K562 (cell line): Measurements from ENCODE around the gene YBX3.

Experiments
- ATF2 ChIP-seq: sonication (generic); formaldehyde crosslinking; IDR thresholded peaks from 2 replicates; pipeline ENCODE4 v1.8.1; 2022; ENCODE audit warnings: missing genetic modification reagents
- BRF1 ChIP-seq: IDR thresholded peaks from 3 replicates; pipeline ENCODE4 v1.6.1; 2011; ENCODE audit warnings: borderline replicate concordance, mild to moderate bottlenecking; ENCODE audit not compliant: insufficient read length; ENCODE audit errors: extremely low read depth
- CTCF ChIP-seq, 3 experiments: IDR thresholded peaks in 2 of 3; conservative IDR thresholded peaks in 1 of 3; 2 replicates each; pipeline ENCODE4 v1.5.1; 2011 to 2012; ENCODE audit warnings: low read length in 3 of 3, mild to moderate bottlenecking in 3 of 3, control low read depth in 2 of 3, improper control_type of control experiment in 1 of 3, inconsistent platforms in 1 of 3, low read depth in 1 of 3, mixed read lengths in 1 of 3, moderate library complexity in 1 of 3; ENCODE audit not compliant: insufficient read depth in 2 of 3
- FOXA1 ChIP-seq: fragments of 450-650 bp; IDR thresholded peaks from 2 replicates; pipeline ENCODE4 v1.6.1; 2016; ENCODE audit warnings: mild to moderate bottlenecking, borderline replicate concordance
- GABPB2 ChIP-seq: fragments of 250-450 bp; sonication (Bioruptor Pico); conservative IDR thresholded peaks from 2 replicates; pipeline ENCODE4 v1.5.1; 2021; ENCODE audit warnings: mild to moderate bottlenecking
- HDAC6 ChIP-seq: IDR thresholded peaks from 2 replicates; pipeline ENCODE4 v1.6.1; 2012; ENCODE audit warnings: low read depth, mild to moderate bottlenecking, control low read depth, inconsistent platforms, low read length, moderate library complexity
- NR2C2 ChIP-seq, 2 experiments: fragments of 200-800 bp in 1 of 2; sonication (Bioruptor generic) in 1 of 2; sonication (generic) in 1 of 2; formaldehyde crosslinking in 1 of 2; IDR thresholded peaks; 2 replicates each; pipeline versions ENCODE4 v1.6.1 to v1.8.0; 2016 to 2022; ENCODE audit warnings: mild to moderate bottlenecking in 1 of 2, missing compliant biosample characterization in 1 of 2, missing genetic modification characterization in 1 of 2, missing genetic modification reagents in 1 of 2
- PHF8 ChIP-seq: fragments of 200-600 bp; sonication (generic); IDR thresholded peaks from 2 replicates; pipeline ENCODE4 v1.6.1; 2012; ENCODE audit warnings: mixed run types, mild to moderate bottlenecking, inconsistent platforms, low read length, moderate library complexity, borderline replicate concordance
- SP1 ChIP-seq: sonication (generic); formaldehyde crosslinking; IDR thresholded peaks from 2 replicates; pipeline ENCODE4 v1.8.1; 2022; ENCODE audit warnings: mild to moderate bottlenecking, missing genetic modification reagents
- VEZF1 ChIP-seq: fragments of 200-800 bp; sonication (Bioruptor generic); IDR thresholded peaks from 2 replicates; pipeline ENCODE4 v1.6.1; 2017; ENCODE audit warnings: missing genetic modification characterization, missing compliant biosample characterization
- ZNF764 ChIP-seq: fragments of 250-450 bp; sonication (Bioruptor Pico); IDR thresholded peaks from 2 replicates; pipeline ENCODE4 v1.4.0; 2020; ENCODE audit warnings: low read depth, mild to moderate bottlenecking, moderate library complexity

GRCh38 chr12:10741845-10742244, 18.7 kb upstream of the YBX3 start:
- TF ChIP-seq GABPB2 (CRISPR knock-in tag) (no peak), CTCF (IDR thresholded peaks at IDR 0.05 in 2 of 3, conservative IDR thresholded peaks at IDR 0.05 in 1 of 3; ENCODE audit: insufficient read depth in 2 of 3, low read depth in 1 of 3, low read length in 3 of 3) (no peak), HDAC6 (no peak), FOXA1 (no peak), PHF8 (no peak), ATF2 (CRISPR knock-in tag) (no peak), BRF1 (no peak), NR2C2 (CRISPR knock-in tag; IDR thresholded peaks at IDR 0.05) (no peak), NR2C2 (tag; IDR thresholded peaks at IDR 0.05) (no peak), VEZF1 (no peak), SP1 (CRISPR knock-in tag) (no peak), ZNF764 (no peak)
